Heart left ventricle (tissue), 16 donors: ENCODE data around the gene STIM1. TPM values are rescaled to one million over a fixed set of nuclear protein-coding genes. Genes with fewer than 3 reads are reported as not detected.
A peak's percentile ranks its signal among the peaks of the same experiment; 100 is the strongest.

Experiments
- ATAC-seq, 4 donors: fragments of 200-7000 bp; cut with Tn5 transposase; one replicate each; pipeline ENCODE4 v1.9.1; 2020 to 2022; ENCODE audit warnings: moderate library complexity in 4 of 4, mild to moderate bottlenecking in 3 of 4, moderate number of reproducible peaks in 1 of 4
- DNase-seq, 5 donors: peaks; one replicate each; pipeline ENCODE4 v3.0.0-alpha.2; 2020
- H3K27ac ChIP-seq, 12 donors: fragments of 200-600 bp; sonication (generic) in 4 of 12; one replicate each; pipeline versions ENCODE4 v1.5.0 to v1.8.0; 2016 to 2022; ENCODE audit warnings: mild to moderate bottlenecking in 2 of 12
- H3K27me3 ChIP-seq, 9 donors: fragments of 200-600 bp; sonication (generic) in 2 of 9; one replicate each; pipeline versions ENCODE4 v1.5.1 to v1.8.0; 2016 to 2022; ENCODE audit warnings: mild to moderate bottlenecking in 3 of 9
- H3K36me3 ChIP-seq, 9 donors: fragments of 200-600 bp; sonication (generic) in 2 of 9; one replicate each; pipeline versions ENCODE4 v1.5.0 to v1.8.0; 2018 to 2022; ENCODE audit warnings: mild to moderate bottlenecking in 2 of 9
- H3K4me1 ChIP-seq, 12 donors: fragments of 200-600 bp; sonication (generic) in 4 of 12; one replicate each; pipeline versions ENCODE4 v1.5.0 to v1.8.0; 2016 to 2022; ENCODE audit warnings: mild to moderate bottlenecking in 3 of 12
- H3K4me3 ChIP-seq, 12 donors: fragments of 200-600 bp; sonication (generic) in 4 of 12; one replicate each; pipeline versions ENCODE4 v1.5.0 to v1.8.0; 2017 to 2022; ENCODE audit warnings: mild to moderate bottlenecking in 9 of 12, moderate library complexity in 4 of 12
- H3K9me3 ChIP-seq, 12 donors: fragments of 200-600 bp; sonication (generic) in 4 of 12; one replicate each; pipeline versions ENCODE4 v1.5.0 to v1.8.0; 2016 to 2022; ENCODE audit warnings: mild to moderate bottlenecking in 1 of 12
- POLR2A ChIP-seq, 2 donors: fragments of 450-650 bp; IDR thresholded peaks; one replicate each; pipeline ENCODE4 v1.6.1; 2017; ENCODE audit warnings: antibody characterized with exemption in 2 of 2, mild to moderate bottlenecking in 2 of 2, moderate library complexity in 2 of 2
- WGBS, 4 donors: extraction: QIAGEN DNeasy Blood & Tissue Kit in 2 of 4; methylation state at CpG; one replicate each; pipeline versions ENCODE4 v1.1.5 to v1.1.7; 2013 to 2018; 5-methylcytosine and 5-hydroxymethylcytosine counted together
- intact Hi-C, 10 donors: fragments of 100-400 bp; cut with DNase I; formaldehyde crosslinking; loops; one replicate each; pipeline versions ENCODE4 v1.11.1 to v1.14.2; 2022
- polyA plus RNA-seq, 2 donors: library from polyadenylated mRNA; stranded (reverse); fragments of 200-250 nt; gene quantifications; one replicate each; pipeline ENCODE4 v1.2.3, GENCODE V29; 2013
- total RNA-seq, 9 donors: library from RNA; depleted of rRNA in 2 of 9; stranded (reverse); fragments of >200 nt in 2 of 9; fragmentation: NEBNext Ultra II Directional in 3 of 9; extraction: Animal tissue kit (Norgen Biotek cat#: 25700) in 3 of 9; gene quantifications; one replicate each; pipeline versions ENCODE4 v1.1.0 to v1.2.4, GENCODE V29; 2016 to 2023
- TF ChIP-seq, protein P1 (sequence below), 12 donors: fragments of 200-600 bp; sonication (generic) in 4 of 12; IDR thresholded peaks; one replicate each; pipeline versions ENCODE4 v1.5.0 to v1.8.0; 2018 to 2022; ENCODE audit warnings: antibody characterized with exemption in 12 of 12, mild to moderate bottlenecking in 5 of 12
- donor health status: ischemic (EF 13 %, LVEDD 7.1; RV severe dilation, severe dysfunction).
- donor health status: healthy with polysubstance abuse.
- donor health status: DM: no; HTN: yes; CAD: no.
- donor health status: DM: no; HTN: no; CAD: no.
- donor health status: ischemic (EF 25% LVEDD 6.9; RV normal size, moderate dysfunction).
- donor health status: ischemic (EF 25% LVEDD 5.7; RV mildly dilated, moderate dysfunction).
- donor health status: healthy.
- donor health status: DM: yes; HTN: yes; CAD: no.
- donor health status: ischemic (EF 35%, LVEDD 5.7; RV mildly dilated, moderate dysfunction).
- donor health status: nonischemic (EF 11% LVEDD 7.7; RV severe dilation, severe dysfunction).
- donor health status: DM: yes; HTN: yes; CAD: no.
- donor health status: PGD.
- donor health status: ischemic (EF 29% LVEDD 5.4; RV normal size, mild dysfunction).
- donor health status: nonischemic (EF 23%, LVEDD 6.1; RV moderate dilation, normal function).

The STIM1 gene
- total and polyA plus RNA-seq, 11 donors = 13.2 to 42.9 (median 28.9) TPM

DNA sequence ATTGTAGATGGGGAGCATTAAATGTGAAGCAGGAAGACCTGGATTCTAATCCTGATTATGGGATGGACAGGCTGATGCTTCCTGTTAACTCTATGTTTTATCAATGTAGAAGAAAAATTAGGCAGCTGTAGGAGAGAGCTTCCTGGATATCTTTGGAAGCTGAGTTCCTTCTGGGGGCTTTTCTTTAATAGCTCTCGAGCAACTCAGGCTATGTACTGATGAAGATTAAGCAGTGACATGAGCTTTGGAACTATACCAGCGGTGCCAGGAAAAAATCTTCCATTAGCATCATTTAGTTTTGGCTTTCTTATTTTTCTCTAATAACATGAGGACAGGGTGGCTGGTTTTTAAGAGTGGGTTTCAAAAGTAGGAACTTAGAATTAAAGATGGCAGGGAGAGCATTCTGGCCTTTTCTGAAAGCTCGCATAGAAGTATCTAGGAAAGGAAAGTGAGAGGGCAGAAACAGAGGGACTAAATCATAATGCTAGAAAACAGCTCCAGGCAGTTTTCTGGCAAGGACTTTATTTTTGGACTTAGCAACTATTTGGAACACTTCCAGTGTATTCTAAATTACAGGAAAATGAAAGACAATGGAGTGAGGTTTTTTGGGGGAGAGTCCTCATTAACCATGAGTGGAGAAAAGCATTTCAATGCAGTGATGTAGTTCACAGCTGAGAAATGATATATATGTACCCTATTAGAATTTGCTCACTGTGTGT, 169.9 kb downstream of the STIM1 start:
- WGBS, 4 donors = 28 to 45% (median 36%) methylated on average over 3 of the region's 3 CpGs
- ATAC-seq (peak; percentile 28 to 79 (median 50)), DNase-seq (no peak)
- peak overlapping the region; percentile 3 to 81 (median 62) for H3K27ac ChIP-seq
- H3K9me3 ChIP-seq = no peaks in the 10 kb centered on the region
- no peaks in the 10 kb centered on the region for H3K27me3 ChIP-seq
- intact Hi-C loops = no loop called here
- H3K4me3 ChIP-seq = peak overlapping the region in 2 of 12 donors; percentile 19
- H3K36me3 ChIP-seq = peaks cover 0 to 9% (median 0%) of the 10 kb centered on the region in 9 donors
- TF ChIP-seq, protein P1, sequence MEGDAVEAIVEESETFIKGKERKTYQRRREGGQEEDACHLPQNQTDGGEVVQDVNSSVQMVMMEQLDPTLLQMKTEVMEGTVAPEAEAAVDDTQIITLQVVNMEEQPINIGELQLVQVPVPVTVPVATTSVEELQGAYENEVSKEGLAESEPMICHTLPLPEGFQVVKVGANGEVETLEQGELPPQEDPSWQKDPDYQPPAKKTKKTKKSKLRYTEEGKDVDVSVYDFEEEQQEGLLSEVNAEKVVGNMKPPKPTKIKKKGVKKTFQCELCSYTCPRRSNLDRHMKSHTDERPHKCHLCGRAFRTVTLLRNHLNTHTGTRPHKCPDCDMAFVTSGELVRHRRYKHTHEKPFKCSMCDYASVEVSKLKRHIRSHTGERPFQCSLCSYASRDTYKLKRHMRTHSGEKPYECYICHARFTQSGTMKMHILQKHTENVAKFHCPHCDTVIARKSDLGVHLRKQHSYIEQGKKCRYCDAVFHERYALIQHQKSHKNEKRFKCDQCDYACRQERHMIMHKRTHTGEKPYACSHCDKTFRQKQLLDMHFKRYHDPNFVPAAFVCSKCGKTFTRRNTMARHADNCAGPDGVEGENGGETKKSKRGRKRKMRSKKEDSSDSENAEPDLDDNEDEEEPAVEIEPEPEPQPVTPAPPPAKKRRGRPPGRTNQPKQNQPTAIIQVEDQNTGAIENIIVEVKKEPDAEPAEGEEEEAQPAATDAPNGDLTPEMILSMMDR (IDR thresholded peaks at IDR 0.05) = no peak
- TF ChIP-seq POLR2A (IDR thresholded peaks at IDR 0.05) = no peak
- peaks cover 15 to 39% (median 26%) of the 10 kb centered on the region in 12 donors for H3K4me1 ChIP-seq

DNA sequence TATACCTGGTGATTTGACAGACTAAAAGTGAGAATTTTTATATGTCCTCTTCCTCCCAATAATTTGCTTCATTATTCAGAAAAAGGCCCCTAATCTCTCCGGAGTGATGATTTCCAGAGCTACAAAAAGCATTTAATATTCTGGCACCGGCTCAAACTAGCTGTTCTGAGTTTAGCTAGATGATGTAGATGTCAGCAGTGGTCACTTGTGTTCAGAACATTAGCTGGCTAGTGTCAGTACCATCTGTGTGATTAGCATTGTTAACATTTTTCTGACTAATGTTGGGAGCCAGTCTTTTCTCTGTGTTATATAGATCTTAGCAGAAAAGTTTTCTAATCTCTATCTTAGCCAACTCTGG, 170.5 kb downstream of the STIM1 start:
- no peak for TF ChIP-seq POLR2A (IDR thresholded peaks at IDR 0.05)
- H3K4me1 ChIP-seq = peaks cover 15 to 39% (median 26%) of the 10 kb centered on the region in 12 donors
- H3K36me3 ChIP-seq = peaks cover 0 to 9% (median 0%) of the 10 kb centered on the region in 9 donors
- peak; percentile 82 to 90 (median 86) for ATAC-seq
- peak in 1 of 5 donors; percentile 28 for DNase-seq
- 4 to 12% (median 6%) methylated on average over 2 of the region's 2 CpGs for WGBS, 4 donors
- H3K27ac ChIP-seq = peak overlapping the region; percentile 4 to 81 (median 62)
- no peaks in the 10 kb centered on the region for H3K27me3 ChIP-seq
- H3K9me3 ChIP-seq = no peaks in the 10 kb centered on the region
- intact Hi-C loops = no loop called here
- H3K4me3 ChIP-seq = peak overlapping the region in 1 of 12 donors; percentile 19

DNA sequence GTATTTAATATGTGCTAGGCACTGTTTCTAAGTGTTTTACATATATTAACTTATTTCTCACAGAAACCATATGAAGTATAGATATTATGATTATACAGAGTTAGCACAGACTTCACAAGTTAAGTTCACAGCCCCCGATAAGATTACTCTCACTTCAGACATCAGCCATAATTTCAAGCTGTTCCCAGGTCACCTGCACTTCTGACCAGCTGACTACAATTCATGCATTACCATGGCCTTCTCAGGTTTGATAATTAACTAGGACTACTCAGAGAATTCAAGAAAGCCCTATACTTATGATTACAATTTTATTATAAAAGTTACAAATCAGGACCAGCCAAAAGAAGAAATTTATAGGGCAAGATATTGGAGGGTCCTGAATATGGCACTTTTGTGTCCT, 170.9 kb downstream of the STIM1 start:
- WGBS, 4 donors = 80 to 87% (median 86%) methylated on average over 1 of the region's 1 CpG
- TF ChIP-seq POLR2A (IDR thresholded peaks at IDR 0.05) = no peak
- TF ChIP-seq, protein P1 (IDR thresholded peaks at IDR 0.05) = no peak
- ATAC-seq = no peak
- H3K4me1 ChIP-seq = peaks cover 15 to 39% (median 26%) of the 10 kb centered on the region in 12 donors
- H3K27me3 ChIP-seq = no peaks in the 10 kb centered on the region
- H3K36me3 ChIP-seq = peaks cover 0 to 9% (median 0%) of the 10 kb centered on the region in 9 donors
- H3K4me3 ChIP-seq = no peak overlapping the region
- DNase-seq = no peak
- intact Hi-C loops = no loop called here
- H3K9me3 ChIP-seq = no peaks in the 10 kb centered on the region
- peak overlapping the region; percentile 4 to 81 (median 62) for H3K27ac ChIP-seq

DNA sequence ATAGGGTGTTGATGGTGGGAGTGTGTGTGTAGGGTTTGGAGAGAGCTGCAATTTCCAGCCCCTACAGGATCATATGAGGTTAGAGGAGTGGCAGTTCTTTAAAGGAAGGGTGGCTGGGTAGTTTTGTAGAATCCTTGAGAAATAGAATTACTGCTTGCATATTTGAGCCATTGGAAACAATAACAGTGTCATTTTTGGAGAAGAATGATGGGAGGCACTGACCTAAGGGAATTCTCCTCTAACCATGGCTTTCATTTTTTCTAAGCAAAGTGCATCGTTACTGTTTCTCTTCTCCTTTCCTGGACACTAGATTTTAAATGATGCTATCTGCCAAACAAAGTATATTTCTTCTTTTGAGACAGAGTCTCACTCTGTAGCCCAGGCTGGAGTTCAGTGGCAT, 172.3 kb downstream of the STIM1 start:
- WGBS, 4 donors = 63 to 86% (median 80%) methylated on average over 1 of the region's 1 CpG
- ATAC-seq (no peak), DNase-seq (no peak)
- intact Hi-C loops = no loop called here
- Histone ChIP-seq H3K9me3 (peaks cover 0 to 3% (median 0%) of the 10 kb centered on the region in 12 donors), H3K27me3 (no peaks in the 10 kb centered on the region), H3K4me1 (peaks cover 15 to 39% (median 26%) of the 10 kb centered on the region in 12 donors), H3K36me3 (peaks cover 0 to 9% (median 0%) of the 10 kb centered on the region in 9 donors), H3K27ac (peak overlapping the region in 1 of 12 donors; percentile 74), H3K4me3 (no peak overlapping the region)
- TF ChIP-seq POLR2A (IDR thresholded peaks at IDR 0.05) = no peak
- TF ChIP-seq, protein P1 (IDR thresholded peaks at IDR 0.05) = no peak
